ENCODE data around the gene PTGIS.

The PTGIS gene

GRCh38 chr20:49557449-49557848 lies 10.5 kb downstream of the PTGIS start:
- DNase-seq, result no peak

DNA sequence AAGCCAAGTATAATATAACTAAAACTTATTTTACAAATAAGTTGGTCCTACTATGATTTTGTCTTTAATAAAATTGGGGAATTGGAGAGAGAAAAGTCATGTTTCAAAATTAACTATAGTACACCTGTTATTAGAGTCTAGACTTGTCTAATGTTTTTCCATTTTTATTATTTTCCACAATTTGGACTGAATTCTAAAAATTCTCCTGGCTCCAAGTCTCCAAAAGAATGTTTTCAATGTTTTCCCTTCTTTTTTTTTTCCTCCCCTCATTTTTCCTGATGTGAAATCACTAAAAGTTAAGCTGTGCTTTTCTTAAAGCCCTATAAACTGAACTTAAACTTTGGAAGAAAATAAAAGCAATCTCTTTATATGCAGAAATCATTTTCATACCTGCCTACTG lies 11.3 kb downstream of the PTGIS start:
- DNase-seq, result no peak

DNA sequence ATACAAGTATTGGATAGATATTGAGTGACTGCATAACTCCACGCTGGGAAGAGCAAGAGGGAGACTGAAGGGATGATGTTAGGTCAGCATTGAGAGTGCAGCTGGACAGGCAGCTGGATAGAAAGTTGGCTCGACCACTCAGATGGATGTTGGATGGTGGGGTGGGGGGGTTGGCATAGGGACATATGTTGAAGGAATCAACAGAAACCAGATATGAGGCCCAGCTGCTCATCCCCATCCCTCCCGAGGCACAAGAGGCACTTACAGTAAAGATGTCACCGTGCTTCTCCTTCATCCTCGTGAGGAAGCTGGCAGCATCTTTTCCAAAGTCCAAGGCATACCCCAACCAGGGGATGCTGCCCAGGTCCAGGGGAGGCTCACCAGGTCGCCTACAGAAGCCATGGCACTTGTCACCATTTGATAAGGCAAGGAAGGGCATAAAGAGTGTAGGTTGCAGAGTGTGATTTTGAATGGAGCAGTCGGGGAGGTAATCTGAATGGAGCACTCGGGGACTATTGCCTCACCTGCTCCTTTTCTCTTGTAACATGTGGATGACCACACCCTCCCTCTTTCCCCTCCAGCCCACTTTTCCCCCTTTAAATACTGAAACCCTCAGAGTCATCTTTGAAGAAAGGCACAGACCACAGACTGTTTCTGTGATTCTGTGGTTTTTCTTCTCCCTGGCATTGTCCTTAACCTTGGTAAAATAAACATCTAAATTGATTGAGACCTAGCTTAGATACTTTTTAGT lies 18.0 kb downstream of the PTGIS start:
- DNase-seq, result no peak

GRCh38 chr20:49548371-49548947 lies 19.5 kb downstream of the PTGIS start:
- no peak for DNase-seq

DNA sequence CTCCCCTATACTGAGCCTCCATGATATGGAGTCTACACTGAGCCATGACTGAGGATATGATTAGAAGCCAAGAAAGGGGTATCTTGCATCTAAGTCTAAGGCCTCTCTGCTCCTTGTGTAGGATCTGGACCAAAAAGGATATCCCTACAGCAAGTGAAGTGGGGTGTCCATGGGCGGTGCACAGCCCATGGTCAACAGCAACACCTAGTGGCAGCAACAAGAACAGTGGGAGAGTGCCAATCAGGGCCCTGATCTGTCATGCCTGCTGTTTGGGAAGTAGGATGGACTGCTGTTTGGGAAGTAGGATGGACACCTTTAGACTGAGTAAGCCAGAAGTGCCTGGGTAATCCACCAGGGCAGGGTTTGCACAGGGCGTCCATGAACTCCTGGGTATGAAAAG lies 22.4 kb downstream of the PTGIS start:
- no peak for DNase-seq

DNA sequence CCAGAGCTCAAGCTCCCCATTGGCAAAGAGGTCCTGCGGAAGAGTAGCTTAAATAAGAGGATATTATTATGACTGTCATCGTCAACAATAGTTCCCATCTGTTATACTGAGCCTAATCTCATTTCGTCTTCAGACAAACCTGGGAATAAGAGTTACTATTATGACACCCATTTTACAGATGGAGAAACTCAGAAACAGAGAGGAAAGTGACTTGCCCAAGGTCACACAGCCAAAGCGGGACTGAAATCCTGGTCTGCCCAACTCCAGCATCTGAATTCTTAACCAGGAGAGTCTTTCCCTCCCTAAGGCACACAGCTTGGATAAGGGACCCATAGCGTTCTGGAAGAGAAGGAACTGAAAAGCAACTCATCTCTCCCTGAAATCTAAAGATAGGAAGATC lies 23.4 kb downstream of the PTGIS start:
- DNase-seq, result no peak

DNA sequence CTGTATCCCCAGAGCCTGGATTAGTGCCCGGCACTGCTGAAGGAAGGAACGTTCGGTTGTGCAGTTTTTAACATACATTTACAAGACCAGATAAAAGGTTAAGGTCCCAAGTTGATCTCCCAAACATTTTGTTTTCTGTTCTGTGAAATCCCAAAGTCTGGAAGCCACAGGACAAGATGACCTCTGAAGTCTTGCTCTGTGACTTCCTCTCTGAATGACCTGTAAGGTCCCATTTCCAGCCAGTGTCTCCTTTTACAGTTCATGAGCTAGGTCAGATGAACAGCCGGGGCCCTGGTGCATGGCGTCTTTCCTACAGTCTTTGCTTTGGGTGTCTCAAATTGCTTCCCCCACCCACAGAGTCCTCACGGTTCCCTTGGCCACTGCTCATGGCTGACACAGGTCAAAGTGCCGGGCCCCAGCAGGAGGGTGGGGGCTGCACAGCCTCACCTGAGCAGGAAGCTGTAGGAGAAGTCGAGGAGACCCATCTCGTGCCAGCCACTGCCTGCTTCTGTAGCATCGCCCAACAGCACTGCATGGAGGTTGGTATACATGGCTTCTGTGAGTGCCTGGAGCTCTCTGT lies 24.0 kb downstream of the PTGIS start:
- DNase-seq, result no peak

- DNase-seq, result no peak
Observed at GRCh38 chr20:49543071-49543857, 24.7 kb downstream of the PTGIS start.

- no peak for DNase-seq
Observed at GRCh38 chr20:49542514-49542991, 25.4 kb downstream of the PTGIS start.

- DNase-seq, result peak; percentile 68
Observed at GRCh38 chr20:49541733-49542513, 26.0 kb downstream of the PTGIS start.

GRCh38 chr20:49540687-49541435 lies 27.1 kb downstream of the PTGIS start:
- no peak for DNase-seq

DNA sequence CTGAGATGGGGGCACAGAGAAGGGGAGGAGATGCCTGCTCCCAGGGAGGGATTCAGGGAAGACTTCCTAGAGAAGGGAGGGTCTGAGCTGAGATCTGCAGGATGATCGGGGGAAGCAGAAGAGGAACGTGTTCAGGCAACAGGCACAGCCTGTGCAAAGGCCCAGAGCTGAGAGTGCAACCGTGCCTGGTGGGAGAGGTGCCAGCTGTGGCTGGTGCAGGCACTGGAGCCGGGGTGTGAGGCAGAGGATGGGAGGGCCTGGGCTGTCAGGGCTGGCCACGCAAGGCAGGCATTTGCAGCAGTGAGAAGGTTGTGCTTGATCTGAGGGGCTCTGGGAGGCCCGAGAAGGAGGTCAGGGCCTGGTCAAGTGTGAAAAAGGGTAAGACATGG lies 27.7 kb downstream of the PTGIS start:
- no peak for DNase-seq

GRCh38 chr20:49539481-49540231 lies 28.3 kb downstream of the PTGIS start:
- no peak for DNase-seq

DNA sequence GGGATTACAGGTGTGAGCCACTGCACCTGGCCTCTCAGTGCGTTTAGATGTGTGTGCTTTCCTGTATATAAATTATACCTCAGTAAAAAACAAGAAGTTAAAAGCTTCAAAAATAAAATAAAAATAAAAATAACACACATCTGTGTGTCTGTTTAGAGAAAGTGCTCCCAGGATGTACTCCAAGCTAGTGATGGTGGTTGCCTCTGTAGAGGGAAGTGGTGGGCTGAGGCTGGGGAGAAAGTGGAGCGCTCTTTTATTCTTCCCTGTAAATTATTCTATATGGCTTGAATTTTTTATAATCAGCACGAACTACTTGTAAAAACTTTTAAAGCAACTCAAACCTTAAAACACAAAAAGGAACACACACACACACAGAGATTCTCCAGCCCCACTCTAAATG lies 29.0 kb downstream of the PTGIS start:
- no peak for DNase-seq

DNA sequence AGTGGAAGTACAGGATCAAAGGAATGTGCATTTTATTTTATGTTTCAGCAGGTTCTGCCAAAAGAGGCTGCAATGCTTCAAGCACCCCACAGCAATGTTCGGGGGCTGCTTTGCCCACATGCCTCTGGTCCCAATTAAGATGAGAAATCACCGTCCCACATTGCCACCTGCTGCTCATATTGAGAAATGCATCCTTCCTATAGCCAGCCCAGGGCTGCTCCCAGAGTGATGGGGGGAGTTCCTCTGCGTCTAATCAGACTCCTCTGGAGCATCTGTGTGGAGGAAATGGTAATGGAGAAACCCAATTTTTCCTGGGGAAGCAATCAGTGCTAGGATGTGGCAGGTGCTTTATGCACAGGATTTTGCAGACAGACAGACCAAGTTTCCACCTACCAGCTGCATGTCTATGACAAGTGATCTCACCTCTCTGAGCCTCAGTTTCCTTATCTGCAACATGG lies 33.7 kb downstream of the PTGIS start:
- DNase-seq, result peak; percentile 37

DNA sequence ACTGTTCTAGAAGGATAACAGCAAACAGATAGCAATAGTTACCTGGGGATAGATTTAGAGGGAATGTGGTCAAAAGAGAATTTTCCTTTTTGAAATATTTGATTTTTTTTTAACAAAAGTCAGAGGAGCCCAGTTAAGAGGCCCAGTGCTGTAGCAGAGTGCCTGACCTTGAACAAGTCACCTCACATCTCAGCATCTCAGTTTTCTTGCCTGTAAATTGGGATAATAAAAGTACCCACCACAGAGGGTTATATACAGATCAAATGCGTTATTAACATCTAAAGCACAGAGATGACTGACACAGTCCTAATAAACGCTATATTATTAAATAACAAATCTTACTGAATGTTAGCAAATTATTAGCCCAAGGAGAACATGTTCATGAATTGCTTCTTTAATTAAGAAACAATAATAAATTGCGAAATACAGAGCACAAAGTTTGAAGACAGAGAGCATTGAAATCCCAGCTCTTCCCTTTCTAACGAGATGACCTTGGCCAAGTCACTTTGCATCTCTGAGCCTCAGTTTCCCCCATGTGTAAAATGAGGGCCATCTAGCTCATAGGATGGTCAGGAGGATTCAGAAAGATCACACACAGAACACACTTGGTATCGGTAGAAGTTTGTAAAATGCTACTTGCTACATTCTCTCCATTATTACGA lies 35.5 kb downstream of the PTGIS start:
- DNase-seq, result no peak

DNA sequence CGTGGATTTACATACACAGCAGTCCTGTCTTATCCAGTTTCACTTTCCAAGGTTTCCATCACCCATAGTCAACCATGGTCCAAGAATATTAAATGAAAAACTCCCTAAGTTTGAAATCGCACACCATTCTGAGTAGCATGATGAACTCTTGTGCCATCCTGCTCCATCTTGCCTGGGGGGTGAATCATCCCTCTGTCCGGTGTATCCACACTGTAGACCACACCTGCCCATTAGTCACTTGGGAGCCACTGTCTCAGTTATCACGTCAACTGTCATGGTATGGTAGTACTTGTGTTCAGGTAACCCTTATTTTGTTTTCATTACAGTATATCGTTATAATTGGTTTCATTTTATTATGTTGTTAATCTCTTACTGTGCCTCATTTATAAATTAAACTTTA lies 38.5 kb downstream of the PTGIS start:
- DNase-seq, result no peak

DNA sequence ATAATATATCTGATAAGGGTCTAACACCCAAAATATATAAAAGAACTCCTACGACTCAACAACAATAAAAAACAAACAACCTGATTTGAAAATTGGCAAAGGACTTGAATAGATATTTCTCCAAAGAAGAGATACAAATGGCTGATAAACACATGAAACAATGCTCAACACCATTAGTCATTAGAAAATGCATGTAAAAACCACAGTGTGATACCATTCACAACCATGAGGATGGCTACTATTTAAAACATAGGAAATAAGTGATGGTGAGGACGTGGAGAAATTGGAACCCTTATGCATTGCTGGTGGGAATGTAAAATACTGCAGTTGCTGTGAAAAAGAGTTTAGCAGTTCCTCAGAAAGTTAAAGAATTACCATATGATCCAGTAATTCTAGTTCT lies 41.4 kb downstream of the PTGIS start:
- no peak for DNase-seq

GRCh38 chr20:49526056-49526455 lies 41.9 kb downstream of the PTGIS start:
- no peak for DNase-seq

DNA sequence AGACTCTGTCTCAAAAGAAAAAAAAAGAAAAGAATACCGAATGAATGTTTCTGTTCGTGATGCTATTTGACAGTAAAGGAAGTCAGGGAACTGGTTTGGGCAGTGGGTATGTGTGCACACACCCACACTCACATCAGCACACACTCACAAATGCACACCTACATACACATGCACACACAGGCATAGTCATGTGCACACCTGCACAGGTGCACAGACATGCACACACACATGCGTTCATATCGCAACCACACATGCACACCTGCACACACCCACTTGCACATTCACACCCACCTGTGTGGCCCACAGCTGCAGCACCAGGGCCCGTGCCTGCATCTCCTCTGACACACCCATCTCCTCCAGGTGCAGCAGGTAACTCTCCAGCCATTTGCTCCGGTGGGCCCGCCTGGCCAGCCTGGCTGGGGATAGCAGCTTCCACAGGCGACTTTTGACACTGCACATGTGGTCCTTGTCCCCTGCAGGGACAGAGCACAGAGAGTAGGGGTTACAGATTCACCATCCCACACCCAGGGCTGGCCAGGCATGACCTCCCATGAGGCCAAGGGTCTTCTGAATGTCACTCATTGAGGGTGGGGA lies 44.1 kb downstream of the PTGIS start:
- DNase-seq, result no peak
